CD4-positive, CD25-positive, alpha-beta regulatory T cell (primary cell): Measurements from ENCODE around the gene FOXP1. TPM values are rescaled to one million over a fixed set of nuclear protein-coding genes. Genes with fewer than 3 reads are reported as not detected.

ENCODE experiments used
- ATAC-seq, 2 donors: fragments of 150-1000 bp; cut with Tn5 transposase; one replicate each; pipeline ENCODE4 v1.10.0; 2021; ENCODE audit warnings: low read depth in 2 of 2, moderate number of reproducible peaks in 2 of 2, moderate library complexity in 1 of 2
- DNase-seq, 3 donors: peaks; one replicate each; pipeline versions ENCODE4 v3.0.0 to v3.0.0-alpha.2; 2012 to 2022; ENCODE audit warnings: mixed read lengths in 1 of 3
- H3K27ac ChIP-seq: one replicate; pipeline ENCODE4 v1.7.0; 2013; ENCODE audit warnings: mild to moderate bottlenecking, low read length; ENCODE audit not compliant: insufficient read depth, poor library complexity, severe bottlenecking
- H3K27me3 ChIP-seq: one replicate; pipeline ENCODE4 v1.7.0; 2013; ENCODE audit warnings: low read length; ENCODE audit not compliant: control insufficient read depth, insufficient read depth
- H3K36me3 ChIP-seq: one replicate; pipeline ENCODE4 v1.7.0; 2013; ENCODE audit warnings: mild to moderate bottlenecking, low read length, moderate library complexity; ENCODE audit not compliant: control insufficient read depth, insufficient read depth
- H3K4me1 ChIP-seq: 2 replicates; pipeline ENCODE4 v1.7.0; 2013; ENCODE audit warnings: mild to moderate bottlenecking, low read length; ENCODE audit not compliant: insufficient read depth, control insufficient read depth, poor library complexity, severe bottlenecking
- H3K4me3 ChIP-seq: one replicate; pipeline ENCODE4 v1.7.0; 2013; ENCODE audit warnings: low read depth, mild to moderate bottlenecking, low read length, moderate library complexity
- H3K9me3 ChIP-seq, 2 experiments: 1 replicate in 1 of 2; 2 replicates in 1 of 2; pipeline ENCODE4 v1.7.0; 2013; ENCODE audit warnings: low read length in 2 of 2, mild to moderate bottlenecking in 1 of 2, moderate library complexity in 1 of 2; ENCODE audit not compliant: control insufficient read depth in 2 of 2
- H3K27ac Mint-ChIP-seq, 3 donors: one replicate each; pipeline ENCODE4 v1.8.0; 2020 to 2022; ENCODE audit warnings: mild to moderate bottlenecking in 3 of 3, mixed read lengths in 3 of 3, moderate library complexity in 2 of 3
- H3K27me3 Mint-ChIP-seq: one replicate; pipeline ENCODE4 v1.8.0; 2022; ENCODE audit warnings: mild to moderate bottlenecking, mixed read lengths
- H3K36me3 Mint-ChIP-seq: one replicate; pipeline ENCODE4 v1.8.0; 2020; ENCODE audit warnings: mixed read lengths
- H3K4me1 Mint-ChIP-seq, 4 donors: one replicate each; pipeline ENCODE4 v1.8.0; 2020 to 2022; ENCODE audit warnings: mixed read lengths in 4 of 4, mild to moderate bottlenecking in 1 of 4
- H3K4me3 Mint-ChIP-seq, 4 donors: one replicate each; pipeline ENCODE4 v1.8.0; 2020 to 2022; ENCODE audit warnings: mild to moderate bottlenecking in 4 of 4, mixed read lengths in 4 of 4, moderate library complexity in 3 of 4
- H3K9me3 Mint-ChIP-seq, 7 donors: one replicate each; pipeline ENCODE4 v1.8.0; 2020 to 2022; ENCODE audit warnings: mixed read lengths in 7 of 7, mild to moderate bottlenecking in 3 of 7, moderate library complexity in 2 of 7
- polyA plus RNA-seq, 4 donors: library from polyadenylated mRNA; unstranded; fragments of 300-500 nt; fragmentation: Illumina TruSeq; gene quantifications; one replicate each; pipeline ENCODE4 v1.2.3, GENCODE V29; 2021
- total RNA-seq: library from RNA; stranded (reverse); gene quantifications from one replicate; pipeline ENCODE4 v1.2.3, GENCODE V29; 2022

The FOXP1 gene
- total RNA-seq (599 TPM), polyA plus RNA-seq (100 to 1,000 TPM; 301 to 367 (median 345) TPM)

- DNase-seq (peak; percentile 56 to 83 (median 68)), ATAC-seq (peak; percentile 55 to 58)
- H3K4me1 ChIP-seq: peaks cover 51% of the 10 kb centered on the region
- no peaks in the 10 kb centered on the region for H3K27me3 ChIP-seq
- Mint-ChIP-seq H3K36me3 (no peaks in the 10 kb centered on the region), H3K4me3 (peak within 1 kb of the TSS; percentile 78 to 99 (median 94)), H3K9me3 (peaks cover 0 to 3% (median 0%) of the 10 kb centered on the region in 7 donors), H3K27me3 (peaks cover 21% of the 10 kb centered on the region), H3K4me1 (peaks cover 21 to 51% (median 28%) of the 10 kb centered on the region in 4 donors), H3K27ac (peak within 1 kb of the TSS; percentile 91 to 99 (median 94))
- H3K27ac ChIP-seq: peak within 1 kb of the TSS; percentile 79
- H3K36me3 ChIP-seq: no peaks in the 10 kb centered on the region
- H3K9me3 ChIP-seq: no peaks in the 10 kb centered on the region
- H3K4me3 ChIP-seq: peak within 1 kb of the TSS; percentile 91
Observed at GRCh38 chr3:71583566-71584393, at the start of gene FOXP1. Gene FOXP1 (minus strand): TSS chr3:71583728. CDS start chr3:71198381, 385,347 bp downstream.

DNA sequence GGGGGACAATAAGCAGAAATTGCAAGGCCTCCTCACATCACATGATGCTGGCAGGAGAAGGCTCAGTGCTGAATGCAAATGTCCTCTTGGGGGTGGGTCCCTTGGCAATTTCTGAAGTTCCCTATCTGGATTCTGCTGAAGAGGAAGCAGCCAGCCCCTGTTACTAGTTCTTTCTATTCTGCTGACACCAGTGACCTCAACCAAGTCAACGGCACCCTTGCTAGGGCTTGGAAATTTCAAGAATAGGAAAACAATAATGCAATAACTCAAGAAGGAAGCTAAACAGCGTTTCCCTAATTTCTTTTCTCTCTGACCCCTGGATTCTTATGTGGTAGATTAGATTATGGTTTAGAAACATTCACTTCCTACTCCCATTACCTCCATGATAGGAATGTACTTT, 46.2 kb upstream of the FOXP1 start:
- Mint-ChIP-seq H3K4me1 (peaks cover 0 to 11% (median 1%) of the 10 kb centered on the region in 4 donors), H3K27ac (no peak overlapping the region), H3K4me3 (no peak overlapping the region), H3K36me3 (peaks cover 15% of the 10 kb centered on the region), H3K9me3 (peaks cover 0 to 5% (median 0%) of the 10 kb centered on the region in 7 donors), H3K27me3 (no peaks in the 10 kb centered on the region)
- H3K27me3 ChIP-seq: no peaks in the 10 kb centered on the region
- H3K27ac ChIP-seq: no peak overlapping the region
- no peaks in the 10 kb centered on the region for H3K4me1 ChIP-seq
- H3K36me3 ChIP-seq: no peaks in the 10 kb centered on the region
- no peaks in the 10 kb centered on the region for H3K9me3 ChIP-seq
- DNase-seq (no peak), ATAC-seq (peak in 1 of 2 donors; percentile 34)
- H3K4me3 ChIP-seq: no peak overlapping the region

GRCh38 chr3:71629289-71629688, 45.8 kb upstream of the FOXP1 start:
- Mint-ChIP-seq H3K9me3 (peaks cover 0 to 5% (median 0%) of the 10 kb centered on the region in 7 donors), H3K27me3 (no peaks in the 10 kb centered on the region), H3K36me3 (peaks cover 15% of the 10 kb centered on the region), H3K27ac (no peak overlapping the region), H3K4me1 (peaks cover 0 to 11% (median 1%) of the 10 kb centered on the region in 4 donors), H3K4me3 (no peak overlapping the region)
- Histone ChIP-seq H3K27ac (no peak overlapping the region), H3K9me3 (no peaks in the 10 kb centered on the region), H3K4me1 (no peaks in the 10 kb centered on the region), H3K4me3 (no peak overlapping the region), H3K36me3 (no peaks in the 10 kb centered on the region), H3K27me3 (no peaks in the 10 kb centered on the region)
- no peak for DNase-seq
- ATAC-seq: no peak

- no peaks in the 10 kb centered on the region for H3K27me3 Mint-ChIP-seq
- no peak overlapping the region for H3K4me3 Mint-ChIP-seq
- peaks cover 13% of the 10 kb centered on the region for H3K36me3 Mint-ChIP-seq
- Histone ChIP-seq H3K27me3 (no peaks in the 10 kb centered on the region), H3K9me3 (no peaks in the 10 kb centered on the region), H3K36me3 (no peaks in the 10 kb centered on the region), H3K4me1 (no peaks in the 10 kb centered on the region), H3K27ac (no peak overlapping the region), H3K4me3 (no peak overlapping the region)
- H3K4me1 Mint-ChIP-seq: peaks cover 0 to 11% (median 1%) of the 10 kb centered on the region in 4 donors
- peak overlapping the region in 1 of 3 donors; percentile 65 for H3K27ac Mint-ChIP-seq
- H3K9me3 Mint-ChIP-seq: peaks cover 0 to 5% (median 0%) of the 10 kb centered on the region in 7 donors
- ATAC-seq: no peak
- no peak for DNase-seq
Observed at GRCh38 chr3:71628522-71628921, 45.0 kb upstream of the FOXP1 start.

DNA sequence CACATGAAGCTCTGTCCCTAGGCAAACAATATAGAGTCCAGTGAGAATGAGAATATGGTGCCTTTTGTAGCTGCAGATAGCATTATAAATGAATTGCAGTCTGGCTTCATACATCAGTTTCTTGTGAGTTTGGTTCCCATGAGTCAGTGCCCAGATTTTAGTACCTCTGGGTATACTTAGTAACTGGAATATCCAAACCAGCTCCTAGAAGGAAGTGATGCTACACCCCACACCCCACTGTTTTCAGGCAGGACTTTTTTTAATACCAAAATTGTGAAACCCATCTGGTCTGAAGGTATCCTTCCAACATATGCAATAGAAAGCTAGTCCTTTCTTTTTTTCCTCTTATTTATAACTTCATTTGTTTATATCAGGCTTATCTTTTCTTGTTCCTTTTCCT, 42.1 kb upstream of the FOXP1 start:
- no peak overlapping the region for H3K4me3 Mint-ChIP-seq
- ATAC-seq: no peak

GRCh38 chr3:71621825-71622537, 38.5 kb upstream of the FOXP1 start:
- Mint-ChIP-seq H3K9me3 (peaks cover 0 to 2% (median 0%) of the 10 kb centered on the region in 7 donors), H3K4me1 (peaks cover 0 to 3% (median 0%) of the 10 kb centered on the region in 4 donors), H3K36me3 (peaks cover 28% of the 10 kb centered on the region), H3K27me3 (no peaks in the 10 kb centered on the region), H3K27ac (no peak overlapping the region), H3K4me3 (no peak overlapping the region)
- no peak overlapping the region for H3K27ac ChIP-seq
- DNase-seq (no peak), ATAC-seq (no peak)
- H3K4me1 ChIP-seq: no peaks in the 10 kb centered on the region
- H3K9me3 ChIP-seq: no peaks in the 10 kb centered on the region
- H3K27me3 ChIP-seq: no peaks in the 10 kb centered on the region
- H3K36me3 ChIP-seq: no peaks in the 10 kb centered on the region
- H3K4me3 ChIP-seq: no peak overlapping the region

More for the DNA sequence above, 42.1 kb upstream of the FOXP1 start:
- H3K36me3 ChIP-seq: no peaks in the 10 kb centered on the region
- H3K9me3 ChIP-seq: no peaks in the 10 kb centered on the region
- H3K36me3 Mint-ChIP-seq: peaks cover 20% of the 10 kb centered on the region
- no peak overlapping the region for H3K4me3 ChIP-seq
- no peak for DNase-seq
- peaks cover 0 to 2% (median 0%) of the 10 kb centered on the region in 7 donors for H3K9me3 Mint-ChIP-seq
- H3K27ac Mint-ChIP-seq: no peak overlapping the region
- H3K4me1 ChIP-seq: no peaks in the 10 kb centered on the region
- H3K27me3 ChIP-seq: no peaks in the 10 kb centered on the region
- no peak overlapping the region for H3K27ac ChIP-seq
- no peaks in the 10 kb centered on the region for H3K27me3 Mint-ChIP-seq
- H3K4me1 Mint-ChIP-seq: peaks cover 0 to 5% (median 0%) of the 10 kb centered on the region in 4 donors

DNA sequence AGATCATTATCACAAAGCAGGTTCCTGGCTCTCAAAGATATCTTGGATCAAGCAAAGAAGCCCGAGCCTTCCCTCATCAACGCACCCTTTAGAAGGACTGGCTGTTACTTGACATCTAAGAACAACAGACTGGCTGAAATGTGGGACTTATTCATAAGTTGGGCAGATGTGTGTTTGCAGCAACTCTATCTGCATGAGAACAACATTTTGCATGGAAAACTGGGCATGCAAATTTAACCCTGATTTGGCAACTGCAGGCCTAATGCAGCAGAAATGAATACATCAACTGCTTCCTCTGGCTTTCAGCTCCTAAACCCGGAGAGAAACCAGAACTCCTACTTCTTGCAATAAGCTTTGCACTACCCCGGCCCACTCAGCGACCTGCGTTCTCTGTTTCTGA, 35.0 kb upstream of the FOXP1 start:
- Histone ChIP-seq H3K4me1 (no peaks in the 10 kb centered on the region), H3K27ac (no peak overlapping the region), H3K36me3 (no peaks in the 10 kb centered on the region), H3K4me3 (no peak overlapping the region), H3K9me3 (no peaks in the 10 kb centered on the region), H3K27me3 (no peaks in the 10 kb centered on the region)
- H3K9me3 Mint-ChIP-seq: no peaks in the 10 kb centered on the region
- H3K36me3 Mint-ChIP-seq: peaks cover 26% of the 10 kb centered on the region
- H3K27me3 Mint-ChIP-seq: no peaks in the 10 kb centered on the region
- ATAC-seq (no peak), DNase-seq (no peak)
- H3K27ac Mint-ChIP-seq: no peak overlapping the region
- peaks cover 0 to 6% (median 5%) of the 10 kb centered on the region in 4 donors for H3K4me1 Mint-ChIP-seq
- no peak overlapping the region for H3K4me3 Mint-ChIP-seq
